ENCODE measurements around the gene KCNAB1.

DNA sequence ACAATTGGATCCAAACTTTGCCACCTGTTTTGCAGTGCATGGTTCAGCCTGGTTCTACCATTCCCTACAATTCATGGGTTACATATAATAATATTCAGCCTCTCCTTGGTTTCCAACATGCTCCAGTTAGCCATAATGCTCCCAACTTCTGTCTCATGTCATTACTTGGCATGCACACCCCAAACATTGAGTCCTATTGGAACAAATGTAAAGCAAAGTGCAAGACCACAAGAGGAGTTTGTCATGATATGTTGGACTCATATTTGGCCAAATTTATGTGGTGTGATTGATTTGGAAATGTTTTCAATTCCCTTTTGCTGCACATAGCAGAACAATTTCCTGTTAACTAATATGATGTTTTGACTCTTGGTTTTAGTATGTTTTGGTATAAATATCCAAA lies 50.2 kb downstream of the KCNAB1 start:
- TF ChIP-seq POLR2AphosphoS5 (IDR thresholded peaks at IDR 0.05; ENCODE audit: insufficient read depth, low read depth, low read length), result no peak
- no peak for TF ChIP-seq POLR2A (IDR thresholded peaks at IDR 0.05; ENCODE audit: low read depth, low read length)
- TF ChIP-seq, protein P1, sequence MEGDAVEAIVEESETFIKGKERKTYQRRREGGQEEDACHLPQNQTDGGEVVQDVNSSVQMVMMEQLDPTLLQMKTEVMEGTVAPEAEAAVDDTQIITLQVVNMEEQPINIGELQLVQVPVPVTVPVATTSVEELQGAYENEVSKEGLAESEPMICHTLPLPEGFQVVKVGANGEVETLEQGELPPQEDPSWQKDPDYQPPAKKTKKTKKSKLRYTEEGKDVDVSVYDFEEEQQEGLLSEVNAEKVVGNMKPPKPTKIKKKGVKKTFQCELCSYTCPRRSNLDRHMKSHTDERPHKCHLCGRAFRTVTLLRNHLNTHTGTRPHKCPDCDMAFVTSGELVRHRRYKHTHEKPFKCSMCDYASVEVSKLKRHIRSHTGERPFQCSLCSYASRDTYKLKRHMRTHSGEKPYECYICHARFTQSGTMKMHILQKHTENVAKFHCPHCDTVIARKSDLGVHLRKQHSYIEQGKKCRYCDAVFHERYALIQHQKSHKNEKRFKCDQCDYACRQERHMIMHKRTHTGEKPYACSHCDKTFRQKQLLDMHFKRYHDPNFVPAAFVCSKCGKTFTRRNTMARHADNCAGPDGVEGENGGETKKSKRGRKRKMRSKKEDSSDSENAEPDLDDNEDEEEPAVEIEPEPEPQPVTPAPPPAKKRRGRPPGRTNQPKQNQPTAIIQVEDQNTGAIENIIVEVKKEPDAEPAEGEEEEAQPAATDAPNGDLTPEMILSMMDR (IDR thresholded peaks at IDR 0.05; ENCODE audit: extremely low read depth in 1 of 2, insufficient read depth in 1 of 2, low read depth in 1 of 2, low read length in 2 of 2), result no peak

Data from endothelial cell of umbilical vein (primary cell).